ENCODE measurements around the gene ABL1. TPM values are rescaled to one million over a fixed set of nuclear protein-coding genes. Genes with fewer than 3 reads are reported as not detected.
"Not testable (repeated sequence)": the region's sequence is repeated elsewhere in the genome, so short reads cannot be mapped to it uniquely, and the experiment has no call there.

The ABL1 gene
- 62.9 and 90.6 TPM in 2 replicates for total RNA-seq

- DNase-seq (ENCODE audit: extremely low read depth, low read depth, low spot score) = no peak
These were observed at the start of gene ABL1 for GRCh38 chr9:130834371-130835336. Gene ABL1, plus strand, starts transcription at chr9:130835254. Its CDS starts 193 bp downstream, at chr9:130835447.

GRCh38 chr9:130785940-130786508 is 49.0 kb upstream of the ABL1 start:
- DNase-seq (ENCODE audit: extremely low read depth, low read depth, low spot score) = no peak

- DNase-seq (ENCODE audit: extremely low read depth, low read depth, low spot score) = no peak
These were observed 48.5 kb upstream of the ABL1 start for GRCh38 chr9:130786526-130786925.

GRCh38 chr9:130789747-130790672 is 45.0 kb upstream of the ABL1 start:
- DNase-seq (ENCODE audit: extremely low read depth, low read depth, low spot score) = no peak

GRCh38 chr9:130791303-130791894 is 43.7 kb upstream of the ABL1 start:
- no peak for DNase-seq (ENCODE audit: extremely low read depth, low read depth, low spot score)

GRCh38 chr9:130793589-130793988 is 41.5 kb upstream of the ABL1 start:
- no peak for DNase-seq (ENCODE audit: extremely low read depth, low read depth, low spot score)

GRCh38 chr9:130794021-130794420 is 41.0 kb upstream of the ABL1 start:
- DNase-seq (ENCODE audit: extremely low read depth, low read depth, low spot score) = not testable (repeated sequence)

GRCh38 chr9:130794423-130794822 is 40.6 kb upstream of the ABL1 start:
- DNase-seq (ENCODE audit: extremely low read depth, low read depth, low spot score) = peak; percentile 20

GRCh38 chr9:130794923-130795495 is 40.0 kb upstream of the ABL1 start:
- no peak for DNase-seq (ENCODE audit: extremely low read depth, low read depth, low spot score)

GRCh38 chr9:130803116-130803515 is 31.9 kb upstream of the ABL1 start:
- DNase-seq (ENCODE audit: extremely low read depth, low read depth, low spot score) = not testable (repeated sequence)

- no peak for DNase-seq (ENCODE audit: extremely low read depth, low read depth, low spot score)
These were observed 29.3 kb upstream of the ABL1 start for GRCh38 chr9:130805510-130806326.

- no peak for DNase-seq (ENCODE audit: extremely low read depth, low read depth, low spot score)
These were observed 28.7 kb upstream of the ABL1 start for GRCh38 chr9:130806327-130806716.

- DNase-seq (ENCODE audit: extremely low read depth, low read depth, low spot score) = no peak
These were observed 24.4 kb upstream of the ABL1 start for GRCh38 chr9:130810609-130811136.

GRCh38 chr9:130815242-130815808 is 19.7 kb upstream of the ABL1 start:
- no peak for DNase-seq (ENCODE audit: extremely low read depth, low read depth, low spot score)

GRCh38 chr9:130817914-130818313 is 17.1 kb upstream of the ABL1 start:
- no peak for DNase-seq (ENCODE audit: extremely low read depth, low read depth, low spot score)

- no peak for DNase-seq (ENCODE audit: extremely low read depth, low read depth, low spot score)
These were observed 14.8 kb upstream of the ABL1 start for GRCh38 chr9:130820135-130820738.

GRCh38 chr9:130823435-130823834 is 11.6 kb upstream of the ABL1 start:
- no peak for DNase-seq (ENCODE audit: extremely low read depth, low read depth, low spot score)

- DNase-seq (ENCODE audit: extremely low read depth, low read depth, low spot score) = no peak
These were observed 11.0 kb upstream of the ABL1 start for GRCh38 chr9:130824079-130824478.

Measured in glomerular endothelial cell (primary cell).